GM19023 (cell line): ENCODE data around the gene MRPL30.
A peak's percentile ranks its signal among the peaks of the same experiment; 100 is the strongest.
"Not testable (repeated sequence)": the region's sequence is repeated elsewhere in the genome, so short reads cannot be mapped to it uniquely, and the experiment has no call there.

Experiments
- ATAC-seq: cut with Tn5 transposase; IDR thresholded peaks from one replicate; pipeline ENCODE4 v1.9.1; 2021; ENCODE audit warnings: mild to moderate bottlenecking, moderate library complexity; ENCODE audit not compliant: unreplicated experiment

MRPL30 gene

GRCh38 chr2:99180755-99181623 is at the start of gene MRPL30, which contains the start of gene MITD1:
Gene MRPL30, plus strand, starts transcription at chr2:99181184. Its CDS starts 5,020 bp downstream, at chr2:99186204.
Gene MITD1, minus strand, starts transcription at chr2:99181058. Its CDS starts 77 bp downstream, at chr2:99180981.
- peak; percentile 91 for ATAC-seq

DNA sequence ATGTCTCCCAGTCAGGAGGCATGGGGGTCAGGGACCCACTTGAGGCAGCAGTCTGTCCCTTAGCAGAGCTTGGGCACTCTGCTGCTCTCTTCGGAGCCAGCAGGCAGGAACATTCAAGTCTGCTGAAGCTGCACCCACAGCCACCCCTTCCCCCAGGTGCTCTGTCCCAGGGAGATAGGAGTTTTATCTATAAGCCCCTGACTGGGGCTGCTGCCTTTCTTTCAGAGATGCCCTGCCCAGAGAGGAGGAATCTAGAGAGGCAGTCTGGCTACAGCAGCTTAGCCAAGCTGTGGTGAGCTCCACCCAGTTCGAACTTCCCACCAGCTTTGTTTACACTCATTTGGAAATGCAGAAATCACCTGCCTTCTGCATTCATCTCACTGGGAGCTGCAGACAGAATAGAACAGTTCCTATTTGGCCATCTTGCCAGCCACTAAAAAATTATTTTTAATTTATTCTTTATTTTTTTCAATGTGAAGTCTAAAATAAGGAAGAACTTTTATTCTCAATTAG is 45.9 kb upstream of the MRPL30 start:
- ATAC-seq: not testable (repeated sequence)

GRCh38 chr2:99139003-99139402 is 42.0 kb upstream of the MRPL30 start:
- no peak for ATAC-seq

DNA sequence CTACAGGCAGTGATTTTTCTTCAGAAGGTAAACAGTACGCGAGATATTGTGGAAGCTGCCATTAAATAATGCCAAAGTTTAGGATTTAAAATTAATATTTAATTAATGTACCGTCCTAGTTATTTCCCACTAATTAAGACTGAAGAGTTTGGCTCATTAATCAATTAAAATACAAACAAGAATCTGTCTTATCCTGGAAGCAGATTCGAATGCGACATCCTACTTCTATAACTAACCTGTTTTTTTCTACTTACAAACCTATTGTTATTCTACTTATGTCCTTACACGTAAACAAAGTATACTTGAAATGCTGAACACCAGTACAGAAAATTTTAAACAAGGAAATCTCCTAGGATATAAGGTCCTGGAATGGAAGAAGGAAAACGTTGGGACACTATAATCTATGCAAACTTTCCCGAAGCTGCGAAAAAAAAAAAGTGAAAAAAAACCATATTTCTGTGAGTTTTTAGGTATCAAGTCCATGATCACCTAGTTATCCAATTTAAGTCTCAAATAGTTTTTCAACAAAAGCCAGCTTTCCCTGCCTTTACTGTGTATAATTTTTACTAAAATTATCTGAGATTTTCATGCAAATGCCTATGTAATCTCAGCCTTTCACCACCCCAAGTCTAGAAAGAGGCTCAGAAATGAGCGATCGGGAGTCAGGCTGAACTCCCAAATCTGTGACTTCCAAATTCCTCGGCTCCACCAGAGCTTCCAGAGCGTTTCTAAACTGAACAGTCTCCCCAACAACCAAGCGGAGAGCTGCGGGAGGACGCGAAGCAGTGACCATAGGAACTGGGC is 40.7 kb upstream of the MRPL30 start:
- ATAC-seq: no peak

GRCh38 chr2:99140860-99141109 is 40.2 kb upstream of the MRPL30 start:
- ATAC-seq: no peak

DNA sequence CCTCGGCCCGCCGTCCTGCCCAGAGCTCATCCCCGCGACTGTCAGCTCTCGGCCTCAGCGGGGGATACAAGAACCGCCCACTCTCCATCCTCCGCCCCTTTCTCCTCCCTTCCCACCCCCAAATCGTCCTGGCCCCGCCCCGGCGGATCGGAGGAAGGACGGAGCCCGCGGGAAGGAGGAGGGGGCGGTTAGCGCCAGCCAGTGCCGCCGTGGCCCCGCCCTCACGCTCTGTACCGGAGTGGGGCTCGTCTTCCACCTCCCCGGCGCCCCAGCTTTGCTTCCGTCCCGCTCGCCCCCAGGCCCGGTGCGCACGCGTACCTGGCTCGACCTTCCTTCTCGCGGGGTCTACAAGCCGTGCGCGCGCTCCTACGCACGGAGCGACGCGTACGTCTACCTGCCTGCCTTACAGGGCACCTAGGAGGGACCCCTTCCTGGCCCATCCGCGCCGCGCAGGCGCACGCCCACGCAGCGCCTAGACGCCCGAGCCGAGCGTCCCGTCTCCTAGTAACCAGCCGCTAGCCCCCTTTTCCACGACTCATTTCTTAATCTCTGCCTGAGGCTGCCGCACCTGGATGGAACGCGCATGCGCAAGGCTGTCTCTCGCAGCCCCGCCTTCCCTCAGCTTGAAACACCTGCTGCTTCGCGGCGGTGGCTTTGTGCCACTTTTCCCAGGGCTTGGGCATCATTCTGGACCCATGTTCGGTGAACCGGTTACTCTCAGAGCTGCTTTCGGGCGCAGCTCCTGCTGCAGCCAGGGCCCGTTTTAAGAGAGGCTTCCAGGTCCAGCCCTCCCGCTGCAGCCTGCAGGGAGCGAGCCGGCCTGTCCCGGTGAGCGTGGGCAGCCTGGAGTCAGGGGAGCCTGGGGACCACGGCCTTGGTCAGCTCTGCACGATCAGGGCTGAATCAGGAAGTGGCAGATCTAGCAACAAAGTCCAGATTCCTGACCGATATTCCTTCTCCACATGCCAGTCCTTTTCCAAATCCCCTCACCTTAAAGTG is 39.6 kb upstream of the MRPL30 start, which contains the start of gene C2orf15:
Gene C2orf15 (plus strand): TSS at position 598 of the 999 bp plus-strand sequence. CDS start 8,852 bp downstream, outside the sequence.
- ATAC-seq: peak; percentile 90

GRCh38 chr2:99150706-99151105 is 30.3 kb upstream of the MRPL30 start:
- ATAC-seq: no peak

- ATAC-seq: no peak
These were observed 28.6 kb upstream of the MRPL30 start for GRCh38 chr2:99152199-99152895.

DNA sequence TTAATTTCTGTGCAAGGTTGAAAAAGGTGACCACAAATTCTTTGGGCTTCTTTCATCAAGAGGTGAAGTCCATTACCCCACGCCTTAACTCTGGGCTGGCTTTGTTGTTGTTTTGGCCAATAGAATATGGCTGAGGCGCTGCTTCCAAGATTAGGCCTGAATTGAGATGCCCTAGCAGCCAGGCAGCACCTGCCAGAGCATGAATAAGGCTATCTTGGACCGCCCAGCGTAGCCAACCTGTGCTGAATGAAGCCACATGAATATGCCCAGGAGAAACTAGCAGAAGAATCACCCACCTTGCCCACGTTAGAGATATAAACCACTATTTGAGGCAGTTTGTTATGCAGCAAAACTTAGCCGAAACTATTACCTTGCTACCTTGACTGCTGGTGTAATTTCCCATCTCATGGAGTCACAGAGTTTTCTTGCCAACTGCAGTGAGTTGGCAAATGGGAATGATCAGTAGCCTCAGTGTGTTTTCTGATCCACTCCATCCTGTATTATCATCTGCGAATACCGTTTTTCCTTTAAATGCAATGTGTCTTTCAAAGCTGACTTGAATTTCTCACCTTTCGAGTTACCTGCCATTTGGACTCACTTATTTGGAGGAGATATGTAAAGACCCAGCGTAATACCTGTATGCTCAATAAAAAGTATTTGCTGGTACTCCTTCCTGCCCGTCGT is 26.9 kb upstream of the MRPL30 start:
- ATAC-seq: no peak

DNA sequence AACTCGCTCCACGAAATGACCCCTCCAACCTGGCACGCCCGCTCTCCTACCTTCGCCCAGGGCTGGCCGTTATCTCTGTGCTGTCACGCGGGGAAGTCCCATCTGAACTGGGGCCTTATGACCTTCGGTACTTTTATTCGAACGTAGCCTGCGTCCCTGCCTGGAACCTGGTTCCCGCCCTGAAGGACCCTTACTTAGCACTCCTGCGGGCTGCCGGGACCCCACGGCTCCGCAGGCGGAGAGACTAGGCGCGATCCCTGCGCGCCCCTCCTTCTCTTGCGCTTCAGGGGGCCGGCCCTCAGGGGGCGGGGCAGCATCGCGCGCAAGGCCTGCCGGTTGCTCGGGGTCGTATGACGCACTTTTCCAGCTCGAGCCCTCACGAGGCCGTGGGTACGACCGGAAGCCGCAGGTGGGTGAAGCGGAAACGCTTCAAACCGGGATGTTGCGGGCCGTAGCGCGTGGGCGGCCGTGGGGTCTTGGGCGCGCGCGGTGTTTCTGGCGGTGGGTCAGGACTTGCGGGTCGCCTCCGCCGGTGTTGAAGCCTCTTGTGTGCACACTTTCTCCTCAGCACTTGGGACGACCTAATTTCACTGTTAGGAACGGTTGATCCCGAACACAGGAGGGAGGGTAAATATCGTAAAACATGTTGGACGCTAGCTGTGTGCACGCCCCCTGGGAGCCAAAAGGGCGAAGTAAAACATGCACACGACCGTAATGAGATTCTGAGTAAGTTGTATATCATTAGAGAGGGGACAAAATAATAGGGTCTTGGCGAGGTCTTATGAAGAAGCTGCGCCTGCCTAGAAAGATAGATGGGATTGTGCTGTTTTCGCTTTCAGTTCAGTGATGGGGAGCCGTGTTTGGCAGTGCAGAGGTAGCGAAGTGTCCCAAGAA is 26.1 kb upstream of the MRPL30 start, which contains the start of the genes LIPT1 and TSGA10:
Gene LIPT1 (plus strand): TSS at position 325 of the 894 bp plus-strand sequence. CDS start 6,991 bp downstream, outside the sequence.
Gene TSGA10 (minus strand): TSS at position 300 of the 894 bp plus-strand sequence. CDS start 45,503 bp downstream, outside the sequence.
- peak; percentile 97 for ATAC-seq

- ATAC-seq: no peak
These were observed 24.1 kb upstream of the MRPL30 start for GRCh38 chr2:99156891-99157290.

DNA sequence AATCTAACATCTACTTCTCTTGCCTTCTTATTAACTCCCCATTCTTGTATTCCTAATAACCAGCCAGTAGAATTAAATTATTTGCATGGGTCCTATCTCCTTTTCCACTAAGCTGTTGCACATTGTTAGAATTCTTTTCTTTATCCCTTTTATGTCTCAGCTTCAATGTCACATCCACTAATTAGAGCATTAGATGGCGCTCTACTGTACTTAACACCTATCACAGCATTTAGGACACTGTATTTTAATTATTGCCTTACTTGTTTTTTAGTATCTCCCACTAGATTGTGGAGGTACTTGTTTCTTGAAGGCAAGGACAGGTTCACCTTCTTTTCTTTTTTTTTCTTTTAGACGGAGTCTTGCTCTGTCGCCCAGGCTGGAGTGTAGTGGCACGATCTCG is 22.4 kb upstream of the MRPL30 start:
- no peak for ATAC-seq

GRCh38 chr2:99159594-99159993 is 21.4 kb upstream of the MRPL30 start:
- no peak for ATAC-seq

DNA sequence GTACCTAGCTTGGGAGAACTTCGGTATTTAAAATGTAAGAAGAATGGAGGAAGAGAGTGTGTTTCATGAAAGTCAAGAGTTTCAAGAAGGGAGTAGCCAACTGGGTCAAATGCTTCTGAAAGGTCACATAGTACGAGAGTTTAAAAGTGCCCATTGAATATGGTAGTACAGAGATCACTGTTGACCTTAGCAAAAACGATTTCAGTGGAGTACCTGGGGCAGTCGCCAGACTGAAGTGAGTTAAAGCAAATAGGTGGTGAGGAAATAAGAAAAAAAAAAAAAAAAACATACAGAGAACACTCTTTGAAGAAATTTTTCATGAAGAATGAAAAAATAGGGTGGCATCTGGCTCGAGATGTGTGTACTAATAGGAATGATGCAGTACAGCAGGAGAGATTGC is 14.8 kb upstream of the MRPL30 start:
- no peak for ATAC-seq

DNA sequence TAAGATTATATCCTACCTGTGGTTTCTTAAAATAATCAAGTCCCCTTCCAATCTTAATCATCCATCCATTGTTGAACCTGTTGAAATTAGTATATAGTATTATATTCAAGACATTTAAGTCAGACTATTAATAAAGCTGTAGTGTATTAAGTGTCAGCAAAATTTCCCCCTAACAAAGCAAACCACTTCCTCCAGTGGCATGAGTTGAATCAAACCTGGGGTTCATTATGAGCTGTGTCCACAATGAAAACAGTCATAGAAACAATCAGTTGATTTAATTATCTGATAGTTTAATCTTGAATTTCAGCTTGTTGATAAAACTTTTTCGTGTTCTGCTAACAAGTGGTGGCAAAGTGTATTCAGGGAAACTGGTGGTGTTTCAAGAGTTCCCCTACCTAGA is 11.4 kb upstream of the MRPL30 start:
- ATAC-seq: no peak

DNA sequence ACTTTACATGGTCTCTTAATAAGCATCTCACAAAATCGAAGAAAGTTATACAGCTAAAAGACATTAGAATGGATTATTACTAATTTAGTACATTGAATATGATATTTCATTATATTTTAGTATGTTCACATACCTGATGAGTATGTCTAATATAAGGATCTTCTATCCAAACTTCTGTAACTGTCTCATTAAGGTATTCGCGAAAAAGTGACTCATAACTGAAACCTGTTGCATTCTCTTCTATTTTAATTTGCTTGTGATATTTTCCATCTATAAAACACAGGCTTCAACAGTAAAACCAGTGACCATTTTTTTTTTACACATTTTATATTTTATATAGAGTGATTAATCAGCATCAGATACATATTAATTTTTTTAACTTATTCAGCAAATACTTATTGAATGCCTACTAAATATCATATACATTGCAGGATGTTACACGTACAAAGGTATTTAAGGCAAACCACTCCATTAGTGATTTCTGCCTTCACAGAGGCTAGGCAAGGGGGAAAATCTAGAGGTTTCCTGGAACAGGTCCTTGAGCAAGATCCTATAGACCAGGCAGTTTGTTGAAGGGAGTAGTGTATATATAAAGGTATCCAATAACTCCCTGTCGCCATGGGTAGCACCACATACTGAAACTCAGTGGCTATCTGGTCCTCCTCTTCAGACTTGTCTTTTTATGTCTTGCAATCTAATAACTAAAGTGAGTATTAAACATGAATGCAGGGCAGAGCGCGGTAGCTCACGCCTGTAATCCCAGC is 9.4 kb upstream of the MRPL30 start:
- no peak for ATAC-seq

GRCh38 chr2:99181624-99182000 is 628 bp downstream of the MRPL30 start:
- ATAC-seq: no peak
